ENCODE measurements around the gene SVOP.
"Not testable (repeated sequence)": the region's sequence is repeated elsewhere in the genome, so short reads cannot be mapped to it uniquely, and the experiment has no call there.

GRCh38 chr12:109054124-109054513, 33.3 kb upstream of the SVOP start:
- TF ChIP-seq POLR2A (IDR thresholded peaks at IDR 0.05; ENCODE audit: low read length); GATA1 (IDR thresholded peaks at IDR 0.05; ENCODE audit: low read depth, low read length): not testable (repeated sequence)
